ENCODE results near the gene LRRC28. TPM values are rescaled to one million over a fixed set of nuclear protein-coding genes. Genes with fewer than 3 reads are reported as not detected.

The LRRC28 gene
- total RNA-seq, 4 donors from 2014 or later, result 29.3 to 39.7 (median 34.8) TPM

GRCh38 chr15:99326235-99326634 lies 75.0 kb downstream of the LRRC28 start:
- intact Hi-C loops (cut with DNase I; ENCODE audit: low total_unique reads), result no loop called here
- TF ChIP-seq POLR2A (IDR thresholded peaks at IDR 0.05) (no peak), CTCF (IDR thresholded peaks at IDR 0.05) (no peak)
- 46 to 60% methylated on average over 1 of the region's 1 CpG for WGBS, 2 donors
- H3K4me3 ChIP-seq (ENCODE audit: low read depth, poor library complexity, severe bottlenecking), result no peak overlapping the region
- peak in 1 of 2 donors; percentile 56 for DNase-seq (ENCODE audit: low spot score in 2 of 2)

- no peak for DNase-seq (ENCODE audit: low spot score in 2 of 2)
- intact Hi-C loops (cut with DNase I; ENCODE audit: low total_unique reads), result no loop called here
- H3K4me3 ChIP-seq (ENCODE audit: low read depth, poor library complexity, severe bottlenecking), result no peak overlapping the region
- no peak for TF ChIP-seq POLR2A (IDR thresholded peaks at IDR 0.05)
- no peak for TF ChIP-seq CTCF (IDR thresholded peaks at IDR 0.05)
- 81% methylated on average over 7 of the region's 7 CpGs for WGBS, 2 donors
Observed at GRCh38 chr15:99328106-99329072, 77.1 kb downstream of the LRRC28 start.

GRCh38 chr15:99331381-99331780 lies 80.1 kb downstream of the LRRC28 start:
- TF ChIP-seq CTCF (IDR thresholded peaks at IDR 0.05), result no peak
- no peak for TF ChIP-seq POLR2A (IDR thresholded peaks at IDR 0.05)
- 89 to 95% methylated on average over 2 of the region's 2 CpGs for WGBS, 2 donors
- no peak for DNase-seq (ENCODE audit: low spot score in 2 of 2)
- intact Hi-C loops (cut with DNase I; ENCODE audit: low total_unique reads), result no loop called here
- no peak overlapping the region for H3K4me3 ChIP-seq (ENCODE audit: low read depth, poor library complexity, severe bottlenecking)

- intact Hi-C loops (cut with DNase I; ENCODE audit: low total_unique reads), result no loop called here
- TF ChIP-seq CTCF (IDR thresholded peaks at IDR 0.05) (no peak), POLR2A (IDR thresholded peaks at IDR 0.05) (no peak)
- no peak for DNase-seq (ENCODE audit: low spot score in 2 of 2)
- H3K4me3 ChIP-seq (ENCODE audit: low read depth, poor library complexity, severe bottlenecking), result no peak overlapping the region
Observed at GRCh38 chr15:99333413-99333812, 82.1 kb downstream of the LRRC28 start.

- intact Hi-C loops (cut with DNase I; ENCODE audit: low total_unique reads), result no loop called here
- H3K4me3 ChIP-seq (ENCODE audit: low read depth, poor library complexity, severe bottlenecking), result no peak overlapping the region
- 92 to 95% methylated on average over 8 of the region's 8 CpGs for WGBS, 2 donors
- TF ChIP-seq CTCF (IDR thresholded peaks at IDR 0.05), result no peak
- DNase-seq (ENCODE audit: low spot score in 2 of 2), result no peak
Observed at GRCh38 chr15:99333981-99334380, 82.7 kb downstream of the LRRC28 start.

All from lower leg skin (tissue), 4 donors.